ENCODE measurements around the gene GRIA1. TPM values are rescaled to one million over a fixed set of nuclear protein-coding genes. Genes with fewer than 3 reads are reported as not detected.

The GRIA1 gene
- total RNA-seq, 4 donors from 2014 or later, result 0.48 to 1.00 TPM; not detected in 2

GRCh38 chr5:153618307-153618706, 127.8 kb downstream of the GRIA1 start:
- H3K4me1 ChIP-seq, result no peaks in the 10 kb centered on the region
- H3K36me3 ChIP-seq, result no peaks in the 10 kb centered on the region
- H3K4me3 ChIP-seq, result no peak overlapping the region
- TF ChIP-seq EP300 (IDR thresholded peaks at IDR 0.05; ENCODE audit: low read depth) (no peak), POLR2AphosphoS5 (IDR thresholded peaks at IDR 0.05) (no peak), POLR2A (IDR thresholded peaks at IDR 0.05) (no peak), CTCF (IDR thresholded peaks at IDR 0.05) (no peak)
- 61 to 67% methylated on average over 2 of the region's 2 CpGs for WGBS, 2 donors (ENCODE audit: low coverage in 1 of 2)
- no peaks in the 10 kb centered on the region for H3K9me3 ChIP-seq
- no peaks in the 10 kb centered on the region for H3K27me3 ChIP-seq
- intact Hi-C loops (cut with DNase I; ENCODE audit: low total_unique reads), result no loop called here
- H3K27ac ChIP-seq, result no peak overlapping the region
- in situ Hi-C loops (cut with MboI; ENCODE audit: low pct_ligation_motif_present in 1 of 4, low pct_unique_long_range_greater_than_20kb in 1 of 4, low sequenced_read_pairs in 3 of 4), result no loop called here
- DNase-seq, result no peak

- Histone ChIP-seq H3K4me3 (no peak overlapping the region), H3K27me3 (no peaks in the 10 kb centered on the region), H3K4me1 (no peaks in the 10 kb centered on the region), H3K36me3 (no peaks in the 10 kb centered on the region), H3K27ac (no peak overlapping the region), H3K9me3 (no peaks in the 10 kb centered on the region)
- no peak for DNase-seq
- TF ChIP-seq POLR2AphosphoS5 (IDR thresholded peaks at IDR 0.05) (no peak), CTCF (IDR thresholded peaks at IDR 0.05) (no peak), EP300 (IDR thresholded peaks at IDR 0.05; ENCODE audit: low read depth) (no peak), POLR2A (IDR thresholded peaks at IDR 0.05) (no peak)
- in situ Hi-C loops (cut with MboI; ENCODE audit: low pct_ligation_motif_present in 1 of 4, low pct_unique_long_range_greater_than_20kb in 1 of 4, low sequenced_read_pairs in 3 of 4) (no loop called here), intact Hi-C loops (cut with DNase I; ENCODE audit: low total_unique reads) (no loop called here)
These were observed 128.4 kb downstream of the GRIA1 start for GRCh38 chr5:153618867-153619266.

GRCh38 chr5:153619771-153620170, 129.3 kb downstream of the GRIA1 start:
- Histone ChIP-seq H3K27ac (no peak overlapping the region), H3K36me3 (no peaks in the 10 kb centered on the region), H3K4me3 (no peak overlapping the region), H3K9me3 (no peaks in the 10 kb centered on the region), H3K27me3 (no peaks in the 10 kb centered on the region), H3K4me1 (no peaks in the 10 kb centered on the region)
- TF ChIP-seq POLR2AphosphoS5 (IDR thresholded peaks at IDR 0.05) (no peak), EP300 (IDR thresholded peaks at IDR 0.05; ENCODE audit: low read depth) (no peak), POLR2A (IDR thresholded peaks at IDR 0.05) (no peak), CTCF (IDR thresholded peaks at IDR 0.05) (no peak)
- no peak for DNase-seq
- 46% methylated on average over 1 of the region's 1 CpG; no CpG with 5 or more reads in 1 of the 2 donors for WGBS, 2 donors (ENCODE audit: low coverage in 1 of 2)
- in situ Hi-C loops (cut with MboI; ENCODE audit: low pct_ligation_motif_present in 1 of 4, low pct_unique_long_range_greater_than_20kb in 1 of 4, low sequenced_read_pairs in 3 of 4), result no loop called here
- intact Hi-C loops (cut with DNase I; ENCODE audit: low total_unique reads), result no loop called here

- no peaks in the 10 kb centered on the region for H3K4me1 ChIP-seq
- no peak overlapping the region for H3K27ac ChIP-seq
- no peak for TF ChIP-seq POLR2A (IDR thresholded peaks at IDR 0.05)
- no peak for TF ChIP-seq EP300 (IDR thresholded peaks at IDR 0.05; ENCODE audit: low read depth)
- TF ChIP-seq CTCF (IDR thresholded peaks at IDR 0.05), result no peak
- TF ChIP-seq POLR2AphosphoS5 (IDR thresholded peaks at IDR 0.05), result no peak
- in situ Hi-C loops (cut with MboI; ENCODE audit: low pct_ligation_motif_present in 1 of 4, low pct_unique_long_range_greater_than_20kb in 1 of 4, low sequenced_read_pairs in 3 of 4) (no loop called here), intact Hi-C loops (cut with DNase I; ENCODE audit: low total_unique reads) (no loop called here)
- DNase-seq, result no peak
- WGBS, 2 donors (ENCODE audit: low coverage in 1 of 2), result 71 to 73% methylated on average over 3 of the region's 3 CpGs
- H3K9me3 ChIP-seq, result no peaks in the 10 kb centered on the region
- H3K36me3 ChIP-seq, result no peaks in the 10 kb centered on the region
- H3K27me3 ChIP-seq, result no peaks in the 10 kb centered on the region
- H3K4me3 ChIP-seq, result no peak overlapping the region
These were observed 132.7 kb downstream of the GRIA1 start for GRCh38 chr5:153623124-153623523.

Measured in transverse colon (tissue), 4 donors.